WTC11 (cell line): ENCODE measurements around the gene C10orf90.

Source experiments
- CREB1 ChIP-seq: sonication (generic); formaldehyde crosslinking; IDR thresholded peaks from 2 replicates; pipeline ENCODE4 v1.8.0; 2023; ENCODE audit warnings: mild to moderate bottlenecking, missing genetic modification reagents
- ESRRA ChIP-seq: sonication (generic); formaldehyde crosslinking; IDR thresholded peaks from 2 replicates; pipeline ENCODE4 v1.8.1; 2022; ENCODE audit warnings: mild to moderate bottlenecking, missing genetic modification reagents, borderline replicate concordance
- FOXK1 ChIP-seq: sonication (generic); formaldehyde crosslinking; IDR thresholded peaks from 2 replicates; pipeline ENCODE4 v1.8.0; 2022; ENCODE audit warnings: mild to moderate bottlenecking, moderate library complexity, missing genetic modification reagents
- GRHL2 ChIP-seq: fragments of 250-450 bp; sonication (Bioruptor Pico); IDR thresholded peaks from 2 replicates; pipeline ENCODE4 v1.8.0; 2022; ENCODE audit warnings: mild to moderate bottlenecking, moderate library complexity; ENCODE audit not compliant: insufficient replicate concordance, severe bottlenecking
- RELA ChIP-seq: sonication (generic); formaldehyde crosslinking; IDR thresholded peaks from 2 replicates; pipeline ENCODE4 v1.8.1; 2022; ENCODE audit warnings: missing genetic modification reagents, mild to moderate bottlenecking, borderline replicate concordance
- TCF7 ChIP-seq: sonication (generic); formaldehyde crosslinking; IDR thresholded peaks from 2 replicates; pipeline ENCODE4 v1.8.0; 2022; ENCODE audit warnings: mild to moderate bottlenecking, low read depth, missing genetic modification reagents, moderate library complexity
- TP53 ChIP-seq: sonication (generic); formaldehyde crosslinking; IDR thresholded peaks from 2 replicates; pipeline ENCODE4 v1.8.1; 2023; ENCODE audit warnings: mild to moderate bottlenecking, missing genetic modification reagents
- ZNF232 ChIP-seq: sonication (generic); formaldehyde crosslinking; IDR thresholded peaks from 2 replicates; pipeline ENCODE4 v1.8.0; 2022; ENCODE audit warnings: mild to moderate bottlenecking, missing genetic modification reagents
- TF ChIP-seq, protein P1 (sequence below): fragments of 200-600 bp; IDR thresholded peaks from 2 replicates; pipeline ENCODE4 v1.8.0; 2022; ENCODE audit warnings: antibody characterized with exemption
- TF ChIP-seq, protein P2 (sequence below): sonication (generic); formaldehyde crosslinking; IDR thresholded peaks from 2 replicates; pipeline ENCODE4 v1.8.0; 2022; ENCODE audit warnings: mild to moderate bottlenecking, missing genetic modification reagents
- TF ChIP-seq, protein P3 (sequence below): sonication (generic); formaldehyde crosslinking; IDR thresholded peaks from 2 replicates; pipeline ENCODE4 v1.8.1; 2022; ENCODE audit warnings: low read depth, mild to moderate bottlenecking, moderate library complexity, missing genetic modification reagents, borderline replicate concordance
- TF ChIP-seq, protein P4 (sequence below): sonication (generic); formaldehyde crosslinking; IDR thresholded peaks from 2 replicates; pipeline ENCODE4 v1.8.1; 2022; ENCODE audit warnings: low read depth, missing genetic modification reagents, borderline replicate concordance
- TF ChIP-seq, protein P5 (sequence below): sonication (generic); formaldehyde crosslinking; IDR thresholded peaks from 2 replicates; pipeline ENCODE4 v1.8.0; 2022; ENCODE audit warnings: mild to moderate bottlenecking, missing genetic modification reagents
- TF ChIP-seq, protein P6 (sequence below): sonication (generic); formaldehyde crosslinking; conservative IDR thresholded peaks from 2 replicates; pipeline ENCODE4 v1.8.1; 2022; ENCODE audit warnings: mild to moderate bottlenecking, missing genetic modification reagents

DNA sequence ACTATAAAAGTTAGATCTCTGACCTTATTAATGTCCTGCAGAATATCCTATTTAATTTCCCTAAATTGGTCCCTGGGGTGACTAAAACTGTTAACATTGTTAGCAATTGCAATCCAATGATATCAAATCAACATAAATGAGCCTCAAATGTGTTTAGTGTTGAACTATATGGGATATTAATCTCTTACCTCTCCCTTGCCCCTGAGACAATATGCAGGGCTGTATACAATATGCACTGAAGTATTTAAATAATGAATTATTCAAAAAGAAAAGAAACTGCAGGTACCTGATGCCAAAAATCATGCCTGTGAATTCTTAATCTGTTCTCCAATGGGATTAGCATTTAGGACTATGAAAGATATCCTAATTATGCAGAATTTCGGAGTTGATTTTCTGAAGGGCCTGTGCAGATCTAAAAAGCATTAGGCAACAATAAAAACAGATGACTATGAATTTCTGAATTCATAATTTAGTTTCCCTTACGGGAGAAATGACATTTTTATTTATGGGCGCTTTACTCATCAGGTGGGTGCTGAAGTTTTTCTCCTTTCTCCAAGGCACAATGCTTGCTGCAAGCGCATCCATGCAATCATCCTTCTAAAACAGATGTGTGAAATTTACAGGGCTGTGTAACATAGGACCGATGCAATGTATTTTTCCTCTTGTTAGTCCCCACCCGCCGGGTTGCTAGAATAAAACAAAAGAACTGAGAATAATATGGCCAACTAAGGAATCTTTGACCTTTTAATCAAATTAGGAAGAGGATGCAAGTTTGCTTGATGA is 5.4 kb upstream of the C10orf90 start:
- TF ChIP-seq, protein P1, sequence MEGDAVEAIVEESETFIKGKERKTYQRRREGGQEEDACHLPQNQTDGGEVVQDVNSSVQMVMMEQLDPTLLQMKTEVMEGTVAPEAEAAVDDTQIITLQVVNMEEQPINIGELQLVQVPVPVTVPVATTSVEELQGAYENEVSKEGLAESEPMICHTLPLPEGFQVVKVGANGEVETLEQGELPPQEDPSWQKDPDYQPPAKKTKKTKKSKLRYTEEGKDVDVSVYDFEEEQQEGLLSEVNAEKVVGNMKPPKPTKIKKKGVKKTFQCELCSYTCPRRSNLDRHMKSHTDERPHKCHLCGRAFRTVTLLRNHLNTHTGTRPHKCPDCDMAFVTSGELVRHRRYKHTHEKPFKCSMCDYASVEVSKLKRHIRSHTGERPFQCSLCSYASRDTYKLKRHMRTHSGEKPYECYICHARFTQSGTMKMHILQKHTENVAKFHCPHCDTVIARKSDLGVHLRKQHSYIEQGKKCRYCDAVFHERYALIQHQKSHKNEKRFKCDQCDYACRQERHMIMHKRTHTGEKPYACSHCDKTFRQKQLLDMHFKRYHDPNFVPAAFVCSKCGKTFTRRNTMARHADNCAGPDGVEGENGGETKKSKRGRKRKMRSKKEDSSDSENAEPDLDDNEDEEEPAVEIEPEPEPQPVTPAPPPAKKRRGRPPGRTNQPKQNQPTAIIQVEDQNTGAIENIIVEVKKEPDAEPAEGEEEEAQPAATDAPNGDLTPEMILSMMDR, result no peak
- TF ChIP-seq, protein P2, sequence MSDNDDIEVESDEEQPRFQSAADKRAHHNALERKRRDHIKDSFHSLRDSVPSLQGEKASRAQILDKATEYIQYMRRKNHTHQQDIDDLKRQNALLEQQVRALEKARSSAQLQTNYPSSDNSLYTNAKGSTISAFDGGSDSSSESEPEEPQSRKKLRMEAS (CRISPR knock-in tag), result no peak
- TF ChIP-seq, protein P3, sequence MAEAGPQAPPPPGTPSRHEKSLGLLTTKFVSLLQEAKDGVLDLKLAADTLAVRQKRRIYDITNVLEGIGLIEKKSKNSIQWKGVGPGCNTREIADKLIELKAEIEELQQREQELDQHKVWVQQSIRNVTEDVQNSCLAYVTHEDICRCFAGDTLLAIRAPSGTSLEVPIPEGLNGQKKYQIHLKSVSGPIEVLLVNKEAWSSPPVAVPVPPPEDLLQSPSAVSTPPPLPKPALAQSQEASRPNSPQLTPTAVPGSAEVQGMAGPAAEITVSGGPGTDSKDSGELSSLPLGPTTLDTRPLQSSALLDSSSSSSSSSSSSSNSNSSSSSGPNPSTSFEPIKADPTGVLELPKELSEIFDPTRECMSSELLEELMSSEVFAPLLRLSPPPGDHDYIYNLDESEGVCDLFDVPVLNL (CRISPR knock-in tag), result no peak
- TF ChIP-seq TCF7 (CRISPR knock-in tag) (no peak), RELA (CRISPR knock-in tag) (no peak), ESRRA (CRISPR knock-in tag) (no peak), ZNF232 (no peak), FOXK1 (CRISPR knock-in tag) (no peak), GRHL2 (CRISPR knock-in tag) (no peak), CREB1 (CRISPR knock-in tag) (no peak), TP53 (CRISPR knock-in tag) (no peak)
- TF ChIP-seq, protein P4, sequence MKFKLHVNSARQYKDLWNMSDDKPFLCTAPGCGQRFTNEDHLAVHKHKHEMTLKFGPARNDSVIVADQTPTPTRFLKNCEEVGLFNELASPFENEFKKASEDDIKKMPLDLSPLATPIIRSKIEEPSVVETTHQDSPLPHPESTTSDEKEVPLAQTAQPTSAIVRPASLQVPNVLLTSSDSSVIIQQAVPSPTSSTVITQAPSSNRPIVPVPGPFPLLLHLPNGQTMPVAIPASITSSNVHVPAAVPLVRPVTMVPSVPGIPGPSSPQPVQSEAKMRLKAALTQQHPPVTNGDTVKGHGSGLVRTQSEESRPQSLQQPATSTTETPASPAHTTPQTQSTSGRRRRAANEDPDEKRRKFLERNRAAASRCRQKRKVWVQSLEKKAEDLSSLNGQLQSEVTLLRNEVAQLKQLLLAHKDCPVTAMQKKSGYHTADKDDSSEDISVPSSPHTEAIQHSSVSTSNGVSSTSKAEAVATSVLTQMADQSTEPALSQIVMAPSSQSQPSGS, result no peak
- TF ChIP-seq, protein P5, sequence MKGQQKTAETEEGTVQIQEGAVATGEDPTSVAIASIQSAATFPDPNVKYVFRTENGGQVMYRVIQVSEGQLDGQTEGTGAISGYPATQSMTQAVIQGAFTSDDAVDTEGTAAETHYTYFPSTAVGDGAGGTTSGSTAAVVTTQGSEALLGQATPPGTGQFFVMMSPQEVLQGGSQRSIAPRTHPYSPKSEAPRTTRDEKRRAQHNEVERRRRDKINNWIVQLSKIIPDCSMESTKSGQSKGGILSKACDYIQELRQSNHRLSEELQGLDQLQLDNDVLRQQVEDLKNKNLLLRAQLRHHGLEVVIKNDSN (CRISPR knock-in tag), result no peak
- TF ChIP-seq, protein P6, sequence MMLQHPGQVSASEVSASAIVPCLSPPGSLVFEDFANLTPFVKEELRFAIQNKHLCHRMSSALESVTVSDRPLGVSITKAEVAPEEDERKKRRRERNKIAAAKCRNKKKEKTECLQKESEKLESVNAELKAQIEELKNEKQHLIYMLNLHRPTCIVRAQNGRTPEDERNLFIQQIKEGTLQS (CRISPR knock-in tag), result no peak
